Testis (tissue), 2 donors: Measurements from ENCODE around the gene TEKTIP1.

Source experiments
- POLR2A ChIP-seq: fragments of 450-650 bp; IDR thresholded peaks from one replicate; pipeline ENCODE4 v1.6.1; 2017; ENCODE audit warnings: antibody characterized with exemption, mild to moderate bottlenecking, moderate library complexity
- TF ChIP-seq, protein P1 (sequence below), 3 experiments: fragments of 450-650 bp in 2 of 3; fragments of 200-600 bp in 1 of 3; sonication (generic) in 1 of 3; IDR thresholded peaks; one replicate each; pipeline ENCODE4 v1.5.1; 2016 to 2019; ENCODE audit warnings: antibody characterized with exemption in 3 of 3, mild to moderate bottlenecking in 2 of 3, moderate library complexity in 1 of 3

DNA sequence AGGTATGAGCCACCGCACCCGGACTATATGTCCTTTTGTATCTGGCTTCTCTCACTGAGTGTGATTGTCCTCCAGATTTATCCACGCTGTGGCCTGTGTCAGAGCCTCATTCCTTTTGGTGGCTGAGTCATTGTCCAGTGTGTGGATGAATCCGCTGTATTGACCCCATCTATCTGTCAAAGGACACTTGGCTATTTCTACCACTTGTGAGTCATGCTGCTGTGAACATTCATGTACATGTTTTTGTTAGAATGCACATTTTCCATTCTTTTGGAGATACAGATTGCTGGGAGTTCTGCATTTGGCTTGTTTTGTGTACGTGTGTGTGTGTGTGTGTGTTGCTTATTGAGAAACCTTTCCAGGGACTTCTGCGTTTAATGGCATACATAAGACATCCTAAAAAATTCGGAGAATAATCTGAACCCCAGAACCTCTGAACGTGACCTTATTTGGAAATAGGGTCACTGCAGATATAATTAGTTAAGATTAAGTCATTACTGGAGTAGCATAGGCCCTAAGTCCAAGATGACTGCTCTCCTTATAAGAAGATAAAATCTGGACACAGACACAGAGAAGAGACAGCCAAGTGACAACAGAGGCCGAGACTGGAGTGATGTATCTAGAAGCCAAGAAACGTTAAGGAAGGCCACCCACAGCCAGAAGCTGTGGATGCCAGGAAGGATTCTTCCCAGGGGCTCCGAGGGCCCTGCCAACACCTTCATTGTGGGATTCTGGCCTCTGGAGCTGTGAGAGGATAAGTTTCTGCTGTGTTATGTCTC is 41.4 kb downstream of the TEKTIP1 start:
- TF ChIP-seq, protein P1, sequence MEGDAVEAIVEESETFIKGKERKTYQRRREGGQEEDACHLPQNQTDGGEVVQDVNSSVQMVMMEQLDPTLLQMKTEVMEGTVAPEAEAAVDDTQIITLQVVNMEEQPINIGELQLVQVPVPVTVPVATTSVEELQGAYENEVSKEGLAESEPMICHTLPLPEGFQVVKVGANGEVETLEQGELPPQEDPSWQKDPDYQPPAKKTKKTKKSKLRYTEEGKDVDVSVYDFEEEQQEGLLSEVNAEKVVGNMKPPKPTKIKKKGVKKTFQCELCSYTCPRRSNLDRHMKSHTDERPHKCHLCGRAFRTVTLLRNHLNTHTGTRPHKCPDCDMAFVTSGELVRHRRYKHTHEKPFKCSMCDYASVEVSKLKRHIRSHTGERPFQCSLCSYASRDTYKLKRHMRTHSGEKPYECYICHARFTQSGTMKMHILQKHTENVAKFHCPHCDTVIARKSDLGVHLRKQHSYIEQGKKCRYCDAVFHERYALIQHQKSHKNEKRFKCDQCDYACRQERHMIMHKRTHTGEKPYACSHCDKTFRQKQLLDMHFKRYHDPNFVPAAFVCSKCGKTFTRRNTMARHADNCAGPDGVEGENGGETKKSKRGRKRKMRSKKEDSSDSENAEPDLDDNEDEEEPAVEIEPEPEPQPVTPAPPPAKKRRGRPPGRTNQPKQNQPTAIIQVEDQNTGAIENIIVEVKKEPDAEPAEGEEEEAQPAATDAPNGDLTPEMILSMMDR (IDR thresholded peaks at IDR 0.05): no peak
- TF ChIP-seq POLR2A: no peak
